Adrenal gland (tissue), 5 donors: Measurements from ENCODE around the gene POLG.

Source experiments
- CTCF ChIP-seq, 6 experiments: fragments of 450-650 bp in 4 of 6; fragments of 200-600 bp in 2 of 6; sonication (generic) in 1 of 6; IDR thresholded peaks; 1 replicate in 5 of 6; 2 replicates in 1 of 6; pipeline versions ENCODE4 v1.5.1 to v1.8.0; 2016 to 2021; ENCODE audit warnings: antibody characterized with exemption in 6 of 6, mild to moderate bottlenecking in 2 of 6, moderate library complexity in 1 of 6
- POLR2A ChIP-seq, 2 donors: fragments of 450-650 bp; IDR thresholded peaks; one replicate each; pipeline ENCODE4 v1.6.1; 2017; ENCODE audit warnings: antibody characterized with exemption in 2 of 2, mild to moderate bottlenecking in 2 of 2, moderate library complexity in 1 of 2
- donor health status: DM: no; HTN: no; CAD: no.

GRCh38 chr15:89301304-89302089 is 33.1 kb downstream of the POLG start:
- TF ChIP-seq CTCF (IDR thresholded peaks at IDR 0.05) (no peak), POLR2A (IDR thresholded peaks at IDR 0.05) (no peak)
